Right forelimb (tissue), 1 donor: ENCODE data around the gene BCOR.

ENCODE experiments used
- DNase-seq: peaks from one replicate; pipeline ENCODE4 v3.0.0-alpha.2; 2018

Gene BCOR

DNA sequence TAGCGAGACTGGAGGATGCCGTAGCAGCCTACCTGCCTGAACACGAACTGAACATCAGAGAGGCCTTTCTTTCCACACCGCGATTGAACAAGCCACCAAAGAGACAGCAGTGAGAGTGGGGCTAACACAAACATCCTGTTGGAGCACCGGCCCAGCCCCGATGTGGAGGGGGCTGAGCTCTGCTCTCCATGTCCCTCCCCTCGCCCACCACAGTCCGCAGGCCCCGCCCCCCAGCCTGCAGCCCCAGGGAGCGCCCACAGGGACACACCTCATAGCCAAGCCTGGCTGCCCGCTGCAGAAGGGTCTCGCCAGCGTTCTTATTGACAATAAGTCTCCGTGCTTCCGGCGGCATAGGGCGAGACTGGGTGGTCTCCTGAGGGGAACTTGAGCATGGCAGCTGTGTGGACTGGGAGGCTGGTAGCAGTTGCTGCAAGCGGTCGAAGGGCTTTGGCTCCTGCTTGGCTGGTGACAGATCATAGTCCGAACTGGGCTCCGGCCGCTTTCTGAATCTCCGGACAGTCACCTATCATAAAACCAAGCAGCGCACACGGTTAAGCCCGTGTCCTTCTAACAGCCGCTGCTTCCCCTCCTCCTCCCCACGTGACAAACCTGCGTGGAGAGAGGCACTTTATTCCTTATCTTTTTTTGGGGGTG, 35.8 kb downstream of the BCOR start:
- no peak for DNase-seq

DNA sequence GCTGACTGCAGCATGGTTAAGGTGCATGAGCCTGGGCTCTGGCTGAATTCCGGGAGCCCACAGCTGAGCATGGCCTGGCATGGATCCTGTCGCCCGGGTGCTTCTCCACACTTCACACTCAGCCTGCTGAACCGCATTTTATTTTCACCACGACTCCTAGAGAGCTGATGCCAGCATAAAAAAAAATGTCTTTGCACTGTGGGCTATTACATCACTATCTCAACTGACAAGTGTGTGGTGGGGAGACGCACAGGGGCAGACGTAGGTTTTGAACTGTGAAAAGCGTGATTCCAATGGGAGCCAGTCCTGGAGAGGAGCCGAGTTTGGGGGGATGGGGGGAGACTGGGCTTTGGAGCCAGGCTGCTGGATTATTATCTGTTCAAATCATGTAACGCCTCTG, 36.8 kb downstream of the BCOR start:
- no peak for DNase-seq

DNA sequence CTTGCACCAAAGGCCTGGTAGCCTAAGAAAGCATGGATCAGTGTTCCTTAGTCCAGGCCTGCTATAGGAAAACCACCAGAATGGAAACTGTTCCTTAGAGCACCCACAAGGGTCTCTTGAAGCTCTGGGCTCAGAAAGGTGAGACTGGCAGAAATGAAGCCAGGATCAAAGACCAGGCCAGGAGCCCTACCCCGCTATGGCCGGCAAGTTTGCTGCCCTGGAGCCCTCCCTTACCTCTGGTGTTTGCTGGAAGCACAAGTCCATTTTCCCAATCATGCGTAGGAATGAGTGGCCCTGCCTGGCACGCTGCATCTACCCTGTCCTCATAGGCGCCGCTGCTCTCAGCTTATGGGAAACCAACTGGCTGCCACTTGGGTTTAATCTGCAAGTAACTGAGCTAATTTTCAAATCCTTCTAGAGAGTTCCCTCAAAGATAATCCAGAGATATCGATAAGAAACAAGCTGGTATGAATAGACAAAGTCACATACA, 37.4 kb downstream of the BCOR start:
- no peak for DNase-seq

DNA sequence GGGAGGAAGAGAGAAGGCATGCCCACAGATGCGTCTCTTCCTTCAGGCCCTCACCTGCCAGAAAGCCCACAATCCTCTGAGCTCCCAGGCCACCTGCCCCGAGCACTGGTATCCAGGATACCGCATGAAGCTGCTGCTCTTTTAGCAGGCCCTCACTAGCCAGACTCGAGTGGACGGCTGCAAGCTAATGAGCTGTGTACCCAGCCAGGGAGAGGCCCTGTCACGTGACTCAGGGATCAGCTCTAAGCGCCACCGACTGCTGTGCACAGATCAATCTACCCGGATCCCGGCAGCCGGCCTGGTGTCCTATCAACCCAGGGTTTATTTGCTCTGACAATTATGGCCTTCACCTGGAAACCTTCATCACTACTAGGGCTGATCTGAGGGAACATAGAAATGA, 39.0 kb downstream of the BCOR start:
- DNase-seq: no peak

DNA sequence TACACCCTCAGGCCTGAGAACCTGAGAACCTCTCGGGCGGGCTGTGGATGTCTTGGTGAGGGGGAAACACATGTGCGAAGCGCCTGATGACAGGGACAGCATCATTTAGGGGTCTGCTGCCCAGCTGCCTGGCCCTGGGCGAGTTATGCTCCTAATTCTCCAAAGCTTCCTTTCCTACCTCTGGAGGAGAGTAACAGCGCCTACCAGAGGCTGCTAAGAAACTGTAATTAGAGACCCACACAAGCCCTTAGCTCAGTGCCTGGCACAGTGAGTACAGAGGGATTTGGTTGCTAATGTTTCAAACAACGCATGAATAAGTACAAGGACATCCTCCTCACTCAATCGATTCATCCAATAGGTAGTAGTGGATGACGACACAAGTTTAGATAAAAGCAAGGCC, 40.4 kb downstream of the BCOR start:
- DNase-seq: no peak

DNA sequence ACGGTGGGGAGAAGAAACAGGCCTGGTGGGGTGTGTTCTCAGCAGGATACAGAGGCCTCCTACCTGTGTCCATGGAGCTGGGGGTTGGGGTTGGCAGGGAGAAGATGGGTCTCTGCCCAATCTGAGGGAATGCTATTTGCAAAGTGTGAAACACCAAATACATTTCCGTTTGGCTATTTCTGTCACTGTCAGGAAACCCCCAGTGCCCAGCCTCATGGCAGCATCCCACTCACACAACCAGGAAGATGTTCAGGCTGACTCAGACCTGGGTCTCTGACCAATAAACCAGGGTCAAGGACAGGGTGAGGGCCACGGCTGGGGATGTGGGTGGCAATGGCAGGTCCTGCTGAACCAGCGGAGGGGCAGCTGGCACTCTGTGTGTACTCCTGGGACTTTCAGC, 41.3 kb downstream of the BCOR start:
- no peak for DNase-seq

DNA sequence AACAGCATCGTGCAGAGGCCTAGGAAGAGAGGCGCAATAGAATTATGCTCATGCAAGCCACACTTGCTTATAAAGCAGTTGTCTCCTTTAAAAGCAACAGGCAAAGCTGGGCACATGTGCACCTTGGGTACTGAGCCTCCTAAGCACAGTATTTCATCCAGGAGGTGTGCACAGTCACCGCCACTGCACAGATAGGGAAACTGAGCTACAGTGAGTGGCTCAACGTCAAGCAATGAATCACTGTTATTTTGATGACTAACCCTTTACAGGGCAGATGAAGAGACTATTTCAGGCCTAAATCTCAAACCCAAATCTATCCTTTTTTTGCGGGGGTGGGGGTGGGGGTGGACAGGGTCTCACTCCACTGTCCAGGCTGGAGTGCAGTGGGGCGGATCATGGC, 42.3 kb downstream of the BCOR start:
- DNase-seq: no peak

DNA sequence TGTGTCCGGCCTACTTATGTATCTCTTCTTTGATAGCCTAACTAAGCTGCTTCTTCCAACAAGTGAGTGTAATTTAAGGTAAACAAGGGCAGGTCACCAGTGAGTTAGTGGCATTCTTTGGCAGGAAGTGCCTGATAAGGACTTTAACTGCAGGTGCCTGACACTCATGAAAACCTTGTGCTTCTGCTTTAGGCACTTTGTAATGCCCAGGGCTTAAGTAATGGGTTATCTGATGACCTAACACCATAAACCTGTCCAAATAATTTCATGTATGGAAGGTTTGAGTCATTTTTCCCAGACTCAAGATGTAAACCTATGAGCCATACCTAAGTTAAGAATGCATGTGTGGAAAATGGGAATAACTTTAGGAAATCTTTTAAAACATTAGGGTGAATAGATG, 43.0 kb downstream of the BCOR start:
- DNase-seq: no peak

DNA sequence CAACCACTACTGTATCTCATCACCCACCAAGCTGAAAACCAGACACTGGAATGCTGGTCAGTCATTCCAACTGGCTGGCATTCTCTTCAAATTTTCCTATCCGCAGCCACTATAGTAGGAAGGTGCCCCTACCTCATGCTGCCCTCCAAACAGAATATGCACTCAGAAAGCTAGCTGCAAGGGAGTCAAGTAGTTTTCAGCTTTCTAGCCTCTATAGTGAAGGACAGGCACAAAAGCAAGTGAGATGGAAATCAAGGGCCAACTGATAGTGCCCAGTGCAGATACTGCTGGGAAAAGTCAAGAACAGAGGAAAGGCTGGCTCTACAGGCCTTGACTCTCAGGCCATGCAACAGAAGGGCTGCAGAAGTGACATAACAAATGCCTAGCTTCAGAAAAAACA, 47.2 kb downstream of the BCOR start:
- DNase-seq: no peak

DNA sequence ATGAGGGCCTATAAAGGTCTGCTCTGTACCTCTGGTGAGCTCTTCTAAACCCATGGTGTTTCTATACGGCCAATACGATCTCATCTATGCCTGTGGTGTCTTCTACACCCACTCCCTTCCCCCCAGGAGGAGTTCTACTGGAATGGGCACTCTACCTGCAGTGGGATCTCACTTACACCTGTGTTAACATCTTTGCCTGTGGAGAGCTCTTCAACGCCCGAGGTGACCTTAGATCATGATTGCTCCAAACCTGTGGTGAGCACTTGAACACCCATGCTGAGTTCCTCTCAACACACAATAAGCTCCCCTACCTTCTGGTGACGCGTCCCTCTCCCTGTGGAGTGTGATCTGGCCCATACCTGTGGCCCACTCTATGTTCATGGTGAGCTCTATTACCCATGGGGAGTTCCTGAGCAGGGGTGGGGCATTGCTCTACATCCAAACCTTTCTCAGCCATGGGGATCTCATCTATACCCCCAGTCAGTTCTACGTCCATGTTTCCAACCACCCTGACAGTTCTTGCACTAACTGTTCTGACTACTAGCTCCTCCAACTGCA, 48.6 kb downstream of the BCOR start:
- no peak for DNase-seq

DNA sequence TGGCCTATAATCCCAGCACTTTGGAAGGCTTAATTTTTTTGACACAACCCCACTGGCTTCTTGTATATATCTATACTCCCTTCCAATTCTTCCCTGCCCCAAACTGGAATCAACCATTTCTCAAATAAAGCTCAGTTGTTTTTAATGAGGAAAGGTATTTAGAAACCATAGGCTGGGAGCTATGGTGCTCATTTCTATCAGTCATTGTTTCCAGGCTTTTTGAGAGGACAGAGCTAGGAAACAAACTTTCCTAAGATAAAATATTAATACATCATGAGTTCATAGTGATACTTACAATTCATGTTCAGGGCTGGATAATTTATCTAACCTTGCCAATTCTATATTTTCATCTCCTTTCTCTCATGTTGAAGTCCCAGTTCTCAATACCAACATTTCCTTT, 50.3 kb downstream of the BCOR start:
- no peak for DNase-seq

DNA sequence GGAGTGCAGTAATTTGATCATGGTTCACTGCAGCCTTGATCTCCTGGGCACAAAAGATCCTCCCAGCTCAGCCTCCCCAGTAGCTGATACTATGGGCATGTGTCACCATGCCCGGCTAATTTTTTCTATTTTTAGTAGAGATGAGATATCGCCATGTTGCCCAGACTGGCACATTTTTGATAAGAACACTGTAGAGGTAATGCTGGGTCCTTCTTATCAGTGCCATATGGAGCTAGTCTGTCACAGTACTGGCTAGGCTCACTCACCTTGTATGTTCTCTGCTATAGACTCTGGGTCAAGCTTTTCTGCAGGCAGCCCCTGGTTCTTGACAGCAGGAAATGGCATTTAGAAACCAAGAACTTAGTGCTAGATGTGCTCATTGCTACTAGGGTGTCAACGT, 53.9 kb downstream of the BCOR start:
- no peak for DNase-seq

DNA sequence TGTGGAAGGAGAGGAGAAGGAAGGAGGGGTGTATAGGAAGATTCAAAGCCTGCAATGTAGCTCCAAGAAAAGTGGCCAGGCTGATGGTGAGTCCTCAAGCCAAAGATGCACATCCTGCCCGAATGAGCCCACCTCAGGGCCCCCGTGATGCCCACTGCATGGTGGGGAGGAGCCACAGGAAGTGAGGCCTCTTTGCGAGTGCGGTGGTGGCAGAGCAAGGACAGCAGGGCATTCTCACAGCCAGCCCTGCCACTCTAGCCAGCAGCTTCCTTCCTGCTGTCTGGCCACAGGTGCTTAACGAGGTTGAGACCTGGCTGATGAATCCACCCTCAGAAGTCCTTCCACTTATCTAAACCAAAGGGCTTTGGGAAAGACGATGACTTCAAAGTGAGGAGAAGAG, 55.8 kb downstream of the BCOR start:
- no peak for DNase-seq

DNA sequence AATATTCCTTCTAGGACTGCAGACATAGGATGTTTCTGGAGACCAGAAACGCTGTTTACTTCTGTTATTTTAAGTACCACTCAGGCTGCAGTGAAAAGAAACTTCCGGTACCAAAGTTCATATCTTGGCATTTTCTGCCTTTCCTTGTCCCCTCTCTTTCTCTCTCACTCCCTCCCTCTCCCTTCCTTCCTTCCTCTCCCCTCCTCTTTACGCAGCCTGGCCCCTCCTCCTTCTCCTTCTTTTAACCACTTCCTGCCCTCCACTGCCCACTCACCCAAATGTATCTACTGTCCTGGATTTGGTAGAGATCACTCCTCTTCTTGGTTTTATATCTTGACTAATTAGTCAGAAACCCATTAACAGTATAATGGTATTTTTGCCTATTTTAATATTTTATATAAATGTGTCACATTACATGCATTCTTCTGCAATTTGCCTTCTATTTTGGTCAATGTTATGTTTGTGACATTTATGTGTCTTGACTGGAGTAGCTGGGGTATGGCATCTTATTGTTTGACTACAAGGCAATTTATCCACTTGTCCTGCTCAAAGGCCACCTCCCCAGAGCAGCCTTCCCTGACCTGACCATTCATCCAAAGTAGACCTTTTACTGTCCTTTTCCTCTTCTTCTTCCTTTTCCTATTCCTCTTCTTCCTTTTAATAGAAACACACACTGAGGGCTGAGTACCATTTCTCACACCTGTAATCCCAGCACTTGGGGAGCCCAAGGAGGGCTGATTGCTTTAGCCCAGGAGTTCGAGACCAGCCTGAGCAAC, 56.9 kb downstream of the BCOR start:
- DNase-seq: no peak

DNA sequence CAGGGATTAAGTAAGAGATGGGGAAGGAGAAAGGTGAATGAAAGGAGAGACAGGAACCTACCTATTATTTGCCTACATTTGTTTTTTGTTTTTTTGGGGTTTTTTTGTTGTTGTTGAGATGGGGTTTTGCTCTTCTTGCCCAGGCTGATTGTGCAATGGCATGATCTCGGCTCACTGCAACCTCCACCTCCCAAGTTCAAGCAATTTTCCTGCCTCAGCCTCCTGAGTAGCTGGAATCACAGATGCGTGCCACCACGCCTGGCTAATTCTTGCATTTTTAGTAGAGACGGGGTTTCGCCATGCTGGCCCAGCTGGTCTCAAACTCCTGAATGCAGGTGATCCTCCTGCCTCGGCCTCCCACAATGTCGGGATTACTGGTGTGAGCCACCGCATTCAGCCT, 57.9 kb downstream of the BCOR start:
- DNase-seq: no peak

DNA sequence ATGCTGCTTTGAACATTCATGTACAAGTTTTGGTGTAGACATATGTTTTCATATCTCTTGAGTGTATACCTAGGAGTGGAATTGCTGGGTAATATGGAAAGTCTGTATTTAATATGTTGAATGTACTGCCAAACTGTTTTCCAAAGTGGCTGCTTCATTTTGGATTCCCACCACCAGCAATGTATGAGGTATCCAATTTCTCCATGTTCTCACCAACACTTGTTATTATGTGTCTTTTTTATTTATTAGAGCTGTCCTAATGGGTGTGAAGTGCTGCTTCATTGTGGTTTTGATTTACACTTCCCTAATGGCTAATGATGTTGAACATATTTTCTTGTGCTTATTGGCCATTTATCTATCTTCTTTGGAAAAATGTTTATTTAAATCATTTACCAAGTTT, 60.4 kb downstream of the BCOR start:
- DNase-seq: no peak

DNA sequence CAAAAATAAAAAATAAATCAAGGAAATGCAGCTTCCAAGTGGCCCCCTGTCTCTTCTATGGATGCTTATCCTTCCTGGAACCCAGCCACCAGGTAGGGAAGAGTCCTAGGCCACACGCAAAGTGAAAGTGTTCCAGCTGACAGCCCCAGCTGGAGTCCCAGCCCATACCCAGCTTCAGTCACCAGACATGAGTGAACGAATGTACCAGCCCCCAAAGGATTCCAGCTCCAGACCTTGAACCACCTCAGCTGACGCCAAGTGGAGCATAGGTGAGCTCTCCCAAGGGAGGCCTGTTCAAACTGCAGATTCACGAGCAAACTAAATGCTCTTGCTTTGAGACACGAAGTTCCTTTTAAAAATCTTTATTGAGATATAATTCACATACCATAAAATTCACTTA, 62.0 kb downstream of the BCOR start:
- no peak for DNase-seq

DNA sequence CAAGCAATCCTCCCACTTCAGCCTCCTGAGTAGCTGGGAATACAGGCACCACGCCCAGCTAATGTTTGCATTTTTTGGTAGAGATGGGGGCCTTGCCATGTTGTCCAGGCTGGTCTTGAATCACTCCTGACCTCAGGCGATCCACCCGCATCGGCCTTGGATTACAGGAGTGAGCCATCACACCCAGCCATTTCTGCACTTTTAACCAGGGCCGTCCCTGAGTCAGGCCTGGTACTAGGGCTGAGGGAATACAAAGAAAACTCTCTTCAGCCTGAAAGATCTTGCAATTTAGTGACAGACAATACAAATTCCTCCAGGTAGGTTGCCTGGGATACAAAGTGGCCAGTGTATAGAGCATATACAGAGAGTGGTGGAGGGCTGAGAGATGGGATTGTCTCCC, 65.8 kb downstream of the BCOR start:
- no peak for DNase-seq

DNA sequence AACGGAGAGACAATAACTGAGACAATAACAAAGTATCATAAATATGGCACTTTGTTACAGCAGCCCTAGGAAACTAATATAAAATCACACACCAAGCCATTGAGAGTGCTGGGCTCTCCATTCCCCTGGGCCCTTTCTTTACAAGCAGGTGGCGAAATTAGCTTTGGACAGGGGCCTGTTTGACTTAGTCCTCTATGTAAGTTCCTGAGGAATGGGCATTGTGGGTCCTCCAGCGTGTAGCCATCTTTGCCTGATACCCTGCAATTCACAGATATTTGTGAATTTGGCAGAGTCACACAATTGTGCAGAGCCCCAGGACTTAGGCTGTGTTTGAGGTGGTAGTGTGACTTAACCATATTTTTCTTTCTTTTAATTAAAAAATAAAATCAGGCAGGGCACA, 67.6 kb downstream of the BCOR start:
- no peak for DNase-seq

DNA sequence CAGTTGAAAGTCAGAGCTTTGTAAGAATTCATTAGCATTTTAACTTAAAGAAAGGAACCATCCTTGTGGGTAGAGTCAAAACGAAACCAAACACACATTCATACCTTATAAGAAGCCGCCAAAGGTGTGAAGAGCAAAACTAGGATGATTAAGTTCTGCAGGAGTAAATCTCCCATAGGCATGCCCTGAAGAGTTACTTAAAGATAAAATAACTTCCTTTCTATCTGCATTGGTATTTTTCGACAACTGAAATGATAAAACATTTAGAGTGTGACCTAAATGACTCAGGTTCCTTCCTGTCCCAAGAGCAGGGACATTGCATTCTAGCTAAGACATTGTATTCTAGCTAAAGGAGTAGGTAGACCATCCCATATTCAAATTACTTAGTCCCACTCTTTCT, 75.3 kb downstream of the BCOR start:
- no peak for DNase-seq

DNA sequence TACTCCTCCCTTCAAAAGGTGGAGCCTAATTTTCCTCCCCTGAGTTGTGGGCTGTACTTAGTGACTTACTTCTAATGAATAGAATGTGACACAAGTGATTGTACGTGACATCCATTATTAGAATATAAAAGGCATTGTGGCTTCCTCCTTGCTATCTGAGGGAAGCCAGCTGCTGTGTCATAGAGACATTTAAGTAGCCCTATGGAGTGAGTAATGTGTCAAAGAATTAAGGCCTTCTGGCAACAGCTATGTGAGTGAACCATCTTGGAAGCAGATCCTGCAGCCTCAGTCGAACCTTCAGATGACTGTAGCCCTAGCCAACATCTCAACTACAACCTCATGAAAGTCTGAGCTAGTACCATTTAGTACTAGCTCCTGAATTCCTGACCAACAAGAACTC, 76.1 kb downstream of the BCOR start:
- DNase-seq: no peak

DNA sequence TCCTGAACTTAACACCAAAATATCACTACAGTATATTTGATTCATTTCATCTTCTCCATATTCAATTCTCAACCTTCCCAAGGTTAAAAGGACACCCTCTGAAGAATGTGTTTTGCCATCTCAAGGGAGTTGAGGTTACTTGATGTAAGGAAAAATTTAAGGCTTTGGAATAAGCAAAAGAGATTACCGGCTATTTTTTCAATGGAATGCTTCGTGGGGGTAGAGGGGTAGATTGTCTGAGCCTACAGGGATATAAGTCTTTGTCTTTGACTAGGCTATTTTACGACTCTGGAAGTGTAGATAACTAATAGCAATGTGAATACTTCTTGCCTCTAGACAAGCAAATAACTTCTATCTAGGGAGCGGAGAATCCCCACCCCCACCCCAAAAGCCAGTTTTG, 78.2 kb downstream of the BCOR start:
- no peak for DNase-seq

DNA sequence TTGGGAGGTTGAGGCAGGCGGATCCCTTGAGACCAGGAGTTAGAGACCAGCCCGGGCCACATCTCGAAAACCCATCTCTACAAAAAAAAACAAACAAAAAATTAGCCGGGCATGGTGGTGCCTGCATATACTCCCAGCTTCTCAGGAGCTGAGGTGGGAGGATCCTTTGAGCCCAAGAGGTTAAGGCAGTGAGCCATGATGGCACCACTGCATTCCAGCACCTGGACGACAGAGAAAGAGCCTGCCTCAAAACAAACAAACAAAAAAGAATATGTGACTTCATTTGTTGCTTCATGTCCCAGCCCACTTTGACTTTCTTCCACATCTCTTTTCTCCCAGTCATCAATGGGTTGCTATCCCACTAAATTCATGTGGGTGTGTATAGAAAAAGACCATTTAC, 79.7 kb downstream of the BCOR start:
- no peak for DNase-seq

DNA sequence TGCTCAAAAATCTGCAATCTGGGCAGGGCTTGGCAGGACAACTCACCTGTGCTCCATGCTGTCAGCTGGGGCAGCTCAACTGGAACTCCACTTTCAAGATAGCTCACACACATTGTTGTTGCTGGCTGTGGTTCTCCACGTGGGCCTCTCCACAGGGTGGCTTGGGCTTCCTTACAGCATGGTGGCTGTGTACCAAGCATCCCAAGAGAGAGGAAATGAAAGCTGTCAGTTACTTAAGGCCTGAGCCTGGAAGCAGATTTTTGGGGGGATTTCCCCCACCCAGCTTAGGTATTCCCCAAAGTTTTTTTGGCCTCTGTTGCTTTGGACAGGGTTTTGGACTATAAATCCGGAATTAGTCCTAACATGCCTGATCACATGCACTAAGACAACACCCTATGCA, 81.0 kb downstream of the BCOR start:
- DNase-seq: no peak

DNA sequence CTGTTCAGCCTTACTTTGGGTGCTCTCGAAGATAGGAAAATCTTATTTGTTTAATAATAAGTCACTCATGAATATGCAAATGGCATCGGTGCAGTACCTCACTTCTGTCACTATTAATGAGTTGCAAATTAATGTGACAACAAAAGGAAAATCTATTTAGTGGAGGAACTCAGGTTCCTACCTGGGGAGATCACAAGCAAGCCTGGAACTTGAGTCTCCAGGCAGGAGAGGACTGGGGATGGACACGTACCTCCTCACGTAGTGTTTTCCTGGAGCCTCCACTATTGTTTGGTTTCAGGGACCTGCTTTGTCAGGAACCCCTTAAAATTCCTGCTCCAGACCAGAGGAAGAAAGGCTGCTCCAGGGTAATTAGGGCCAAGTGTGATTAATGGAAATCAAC, 82.1 kb downstream of the BCOR start:
- no peak for DNase-seq
